NB4 (cell line): ENCODE results near the gene NLGN2.

Experiments
- CTCF ChIP-seq: IDR thresholded peaks from one replicate; pipeline ENCODE4 v1.5.1; 2012; ENCODE audit warnings: low read depth, low read length
- POLR2A ChIP-seq: IDR thresholded peaks from 2 replicates; pipeline ENCODE4 v1.6.1; 2011; ENCODE audit warnings: mild to moderate bottlenecking; ENCODE audit not compliant: insufficient read length; ENCODE audit errors: extremely low read depth
- TF ChIP-seq, protein P1 (sequence below): IDR thresholded peaks from 2 replicates; pipeline ENCODE4 v1.6.1; 2011; ENCODE audit warnings: low read depth, low read length

DNA sequence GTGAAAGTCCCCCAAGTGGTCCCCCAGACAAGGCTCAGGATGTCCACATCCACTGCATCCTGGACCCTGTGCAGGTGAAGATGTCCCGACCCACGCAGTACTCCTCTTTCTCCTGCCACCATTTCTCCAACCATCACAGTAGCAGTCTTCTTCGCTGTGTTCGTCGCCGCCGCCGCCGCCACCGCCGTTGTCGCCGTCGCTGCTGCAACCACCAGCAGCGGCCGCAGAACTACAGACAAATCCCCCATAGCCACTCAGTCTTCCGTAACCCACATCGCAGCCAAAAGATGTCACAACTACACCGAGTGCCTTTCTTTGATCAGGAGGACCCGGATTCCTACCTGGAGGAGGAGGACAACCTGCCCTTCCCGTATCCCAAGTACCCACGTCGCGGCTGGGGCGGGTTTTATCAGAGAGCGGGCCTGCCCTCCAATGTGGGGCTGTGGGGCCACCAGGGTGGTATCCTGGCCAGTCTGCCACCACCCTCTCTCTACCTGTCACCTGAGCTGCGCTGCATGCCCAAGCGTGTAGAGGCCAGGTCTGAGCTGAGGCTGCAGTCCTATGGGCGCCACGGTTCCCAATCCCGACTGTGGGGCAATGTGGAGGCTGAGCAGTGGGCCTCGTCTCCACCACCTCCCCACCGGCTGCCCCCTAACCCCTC lies 18.7 kb downstream of the NLGN2 start:
- TF ChIP-seq POLR2A (no peak), CTCF (no peak)
- TF ChIP-seq, protein P1, sequence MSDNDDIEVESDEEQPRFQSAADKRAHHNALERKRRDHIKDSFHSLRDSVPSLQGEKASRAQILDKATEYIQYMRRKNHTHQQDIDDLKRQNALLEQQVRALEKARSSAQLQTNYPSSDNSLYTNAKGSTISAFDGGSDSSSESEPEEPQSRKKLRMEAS: no peak
